ENCODE data around the gene FAAH. TPM values are rescaled to one million over a fixed set of nuclear protein-coding genes. Genes with fewer than 3 reads are reported as not detected.

Gene FAAH
- total and polyA plus RNA-seq, 7 donors: 5.4 to 48.1 (median 11.5) TPM

DNA sequence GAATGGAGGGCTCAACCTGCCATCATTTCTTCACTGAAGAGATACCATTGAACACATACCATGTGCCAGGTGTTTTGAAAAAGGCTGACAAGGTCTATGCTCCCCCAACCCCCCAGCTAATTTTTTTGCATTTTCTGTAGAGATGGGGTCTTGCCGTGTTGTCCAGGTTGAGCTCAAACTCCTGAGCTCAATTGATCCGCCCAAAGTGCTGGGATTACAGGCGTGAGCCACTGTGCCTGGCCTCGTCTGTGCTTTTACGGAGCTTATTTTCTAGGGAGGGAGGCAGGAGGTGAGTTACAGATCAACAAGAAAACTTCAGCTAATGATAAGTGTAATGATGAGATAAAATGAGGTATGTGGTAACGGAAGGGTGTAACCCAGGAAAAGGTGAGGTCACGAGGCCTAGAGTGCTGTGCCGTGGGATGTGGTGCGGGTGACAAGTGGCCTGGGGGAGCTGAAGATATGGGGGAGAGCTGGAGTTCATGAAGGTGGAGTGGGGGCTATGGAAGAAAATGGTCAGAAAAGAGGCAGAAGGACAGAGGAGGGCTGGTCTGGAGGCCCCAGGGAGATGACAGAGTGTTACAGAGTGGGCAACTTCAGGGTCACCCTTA is 28.2 kb downstream of the FAAH start:
- no peaks in the 10 kb centered on the region for H3K36me3 ChIP-seq
- H3K27me3 ChIP-seq: peaks cover 0 to 31% (median 7%) of the 10 kb centered on the region in 3 donors
- no peaks in the 10 kb centered on the region for H3K4me1 ChIP-seq
- no peaks in the 10 kb centered on the region for H3K9me3 ChIP-seq
- intact Hi-C loops (cut with DNase I): no loop called here
- WGBS, 2 donors: 71 to 85% methylated on average over 9 of the region's 9 CpGs
- no peak for DNase-seq
- no peak for TF ChIP-seq POLR2AphosphoS5 (IDR thresholded peaks at IDR 0.05)
- TF ChIP-seq EP300 (IDR thresholded peaks at IDR 0.05): no peak
- TF ChIP-seq, protein P1, sequence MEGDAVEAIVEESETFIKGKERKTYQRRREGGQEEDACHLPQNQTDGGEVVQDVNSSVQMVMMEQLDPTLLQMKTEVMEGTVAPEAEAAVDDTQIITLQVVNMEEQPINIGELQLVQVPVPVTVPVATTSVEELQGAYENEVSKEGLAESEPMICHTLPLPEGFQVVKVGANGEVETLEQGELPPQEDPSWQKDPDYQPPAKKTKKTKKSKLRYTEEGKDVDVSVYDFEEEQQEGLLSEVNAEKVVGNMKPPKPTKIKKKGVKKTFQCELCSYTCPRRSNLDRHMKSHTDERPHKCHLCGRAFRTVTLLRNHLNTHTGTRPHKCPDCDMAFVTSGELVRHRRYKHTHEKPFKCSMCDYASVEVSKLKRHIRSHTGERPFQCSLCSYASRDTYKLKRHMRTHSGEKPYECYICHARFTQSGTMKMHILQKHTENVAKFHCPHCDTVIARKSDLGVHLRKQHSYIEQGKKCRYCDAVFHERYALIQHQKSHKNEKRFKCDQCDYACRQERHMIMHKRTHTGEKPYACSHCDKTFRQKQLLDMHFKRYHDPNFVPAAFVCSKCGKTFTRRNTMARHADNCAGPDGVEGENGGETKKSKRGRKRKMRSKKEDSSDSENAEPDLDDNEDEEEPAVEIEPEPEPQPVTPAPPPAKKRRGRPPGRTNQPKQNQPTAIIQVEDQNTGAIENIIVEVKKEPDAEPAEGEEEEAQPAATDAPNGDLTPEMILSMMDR (IDR thresholded peaks at IDR 0.05): no peak
- no peak for TF ChIP-seq POLR2A (IDR thresholded peaks at IDR 0.05)
- H3K4me3 ChIP-seq: no peak overlapping the region
- no peak overlapping the region for H3K27ac ChIP-seq

DNA sequence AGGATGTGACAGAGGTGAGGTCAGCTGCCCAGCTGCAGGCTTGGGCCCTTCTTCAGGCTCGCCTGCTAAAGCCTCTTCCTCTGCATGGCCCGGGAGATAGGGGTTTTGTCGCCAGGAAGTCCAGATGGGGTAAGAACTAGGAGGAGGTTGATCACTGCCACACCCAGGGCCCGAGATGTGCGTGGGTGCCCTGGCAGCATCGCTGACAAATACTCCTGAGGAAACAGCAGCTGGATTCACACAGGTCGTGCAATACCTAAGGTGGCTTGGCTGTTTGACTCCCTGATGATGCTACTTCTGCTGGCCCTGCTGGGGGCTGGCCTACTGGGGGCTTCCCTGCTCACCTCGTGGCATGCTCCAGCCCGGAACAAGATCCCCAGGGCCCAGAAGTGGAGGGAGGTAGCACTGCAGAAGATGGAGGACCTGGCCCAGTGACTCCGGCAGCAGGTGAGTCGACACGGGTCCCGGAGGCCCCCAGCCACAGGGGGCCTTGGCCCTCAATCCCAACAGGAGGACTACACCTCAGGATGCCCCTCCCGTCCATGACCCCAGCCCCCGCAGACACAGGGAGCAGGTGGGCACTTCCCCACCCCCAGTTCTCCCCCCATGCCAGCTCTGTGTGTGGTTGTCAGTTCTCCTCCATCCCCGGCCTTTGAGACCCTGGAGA is 29.6 kb downstream of the FAAH start:
- Histone ChIP-seq H3K4me1 (no peaks in the 10 kb centered on the region), H3K9me3 (no peaks in the 10 kb centered on the region), H3K36me3 (no peaks in the 10 kb centered on the region), H3K4me3 (no peak overlapping the region), H3K27ac (no peak overlapping the region), H3K27me3 (peaks cover 0 to 31% (median 7%) of the 10 kb centered on the region in 3 donors)
- no peak for DNase-seq
- intact Hi-C loops (cut with DNase I): no loop called here
- TF ChIP-seq POLR2A (IDR thresholded peaks at IDR 0.05) (no peak), EP300 (IDR thresholded peaks at IDR 0.05) (no peak), POLR2AphosphoS5 (IDR thresholded peaks at IDR 0.05) (no peak)
- TF ChIP-seq, protein P1 (IDR thresholded peaks at IDR 0.05): no peak
- 62 to 75% methylated on average over 16 of the region's 16 CpGs for WGBS, 2 donors

DNA sequence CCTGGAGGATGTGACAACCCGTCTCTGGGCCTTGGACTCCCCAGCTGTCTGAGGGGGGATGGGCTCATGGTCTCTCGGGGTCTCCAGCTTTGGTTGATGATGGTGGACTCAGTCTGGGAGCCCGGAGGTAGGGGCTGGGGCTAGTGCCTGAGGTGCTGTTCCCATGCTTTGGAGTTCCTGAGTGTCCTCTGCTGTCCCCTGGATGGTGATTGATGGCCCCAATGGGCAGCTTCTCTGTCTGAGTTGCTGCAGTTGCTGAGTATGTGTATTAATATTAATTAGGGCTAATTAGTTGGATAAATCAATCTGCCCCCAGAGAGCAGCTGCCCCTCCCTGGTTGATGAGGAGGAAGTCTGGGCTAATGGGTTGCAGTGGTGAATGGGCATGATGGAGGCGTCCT is 30.6 kb downstream of the FAAH start:
- Histone ChIP-seq H3K4me3 (no peak overlapping the region), H3K27ac (no peak overlapping the region), H3K36me3 (no peaks in the 10 kb centered on the region), H3K27me3 (peaks cover 0 to 31% (median 7%) of the 10 kb centered on the region in 3 donors), H3K4me1 (no peaks in the 10 kb centered on the region), H3K9me3 (no peaks in the 10 kb centered on the region)
- intact Hi-C loops (cut with DNase I): no loop called here
- no peak for DNase-seq
- TF ChIP-seq, protein P1 (IDR thresholded peaks at IDR 0.05): no peak
- TF ChIP-seq EP300 (IDR thresholded peaks at IDR 0.05) (no peak), POLR2A (IDR thresholded peaks at IDR 0.05) (no peak), POLR2AphosphoS5 (IDR thresholded peaks at IDR 0.05) (no peak)
- WGBS, 2 donors: 77 to 79% methylated on average over 4 of the region's 4 CpGs

DNA sequence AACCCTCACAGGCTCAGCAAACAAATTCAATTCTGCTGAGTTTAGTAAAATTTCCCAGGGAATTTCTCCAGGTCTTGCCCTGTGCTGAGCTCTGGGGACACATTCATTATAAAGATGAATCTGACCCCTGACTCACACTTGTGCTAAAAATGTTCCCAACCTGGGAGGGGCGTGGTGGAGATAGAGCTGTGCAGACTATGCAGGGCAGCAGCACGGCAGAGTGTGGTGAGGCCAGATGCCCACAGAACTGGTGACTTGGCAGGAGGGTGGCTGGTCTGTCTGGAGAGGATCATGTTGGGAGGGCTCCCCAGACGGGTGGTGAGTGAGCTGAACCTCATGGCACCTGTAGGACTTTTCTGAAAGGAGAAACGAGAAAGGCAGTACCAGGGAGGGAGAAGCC is 31.6 kb downstream of the FAAH start:
- no peak for DNase-seq
- 48 to 71% methylated on average over 4 of the region's 4 CpGs for WGBS, 2 donors
- Histone ChIP-seq H3K4me3 (no peak overlapping the region), H3K9me3 (no peaks in the 10 kb centered on the region), H3K27me3 (peaks cover 0 to 31% (median 7%) of the 10 kb centered on the region in 3 donors), H3K36me3 (no peaks in the 10 kb centered on the region), H3K4me1 (no peaks in the 10 kb centered on the region), H3K27ac (no peak overlapping the region)
- TF ChIP-seq EP300 (IDR thresholded peaks at IDR 0.05): no peak
- TF ChIP-seq POLR2AphosphoS5 (IDR thresholded peaks at IDR 0.05): no peak
- TF ChIP-seq, protein P1 (IDR thresholded peaks at IDR 0.05): no peak
- TF ChIP-seq POLR2A (IDR thresholded peaks at IDR 0.05): no peak
- intact Hi-C loops (cut with DNase I): no loop called here
